ENCODE measurements around the gene NOVA2.

DNA sequence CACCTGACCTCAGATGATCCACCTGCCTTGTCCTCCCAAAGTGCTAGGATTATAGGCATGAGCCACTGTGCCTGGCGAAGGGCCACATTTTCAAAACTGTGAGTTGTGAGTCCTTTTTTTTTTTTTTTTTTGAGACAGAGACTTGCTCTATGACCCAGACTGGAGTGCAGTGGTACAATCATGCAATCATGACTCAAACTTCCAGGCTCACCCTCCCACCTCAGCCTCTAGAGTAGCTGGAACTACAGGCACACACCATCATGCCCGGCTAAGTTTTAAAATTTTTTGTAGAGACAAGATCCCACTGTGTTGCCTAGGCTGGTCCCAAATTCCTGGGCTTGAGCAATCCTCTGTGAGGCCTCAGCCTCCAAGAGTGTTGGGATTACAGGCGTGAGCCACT is 67.4 kb downstream of the NOVA2 start:
- TF ChIP-seq ZNF121 (CRISPR knock-in tag; IDR thresholded peaks at IDR 0.05), result no peak
- TF ChIP-seq ATF1 (CRISPR knock-in tag; IDR thresholded peaks at IDR 0.05), result no peak
- TF ChIP-seq NR2C2 (CRISPR knock-in tag; IDR thresholded peaks at IDR 0.05), result no peak
- TF ChIP-seq, protein P1, sequence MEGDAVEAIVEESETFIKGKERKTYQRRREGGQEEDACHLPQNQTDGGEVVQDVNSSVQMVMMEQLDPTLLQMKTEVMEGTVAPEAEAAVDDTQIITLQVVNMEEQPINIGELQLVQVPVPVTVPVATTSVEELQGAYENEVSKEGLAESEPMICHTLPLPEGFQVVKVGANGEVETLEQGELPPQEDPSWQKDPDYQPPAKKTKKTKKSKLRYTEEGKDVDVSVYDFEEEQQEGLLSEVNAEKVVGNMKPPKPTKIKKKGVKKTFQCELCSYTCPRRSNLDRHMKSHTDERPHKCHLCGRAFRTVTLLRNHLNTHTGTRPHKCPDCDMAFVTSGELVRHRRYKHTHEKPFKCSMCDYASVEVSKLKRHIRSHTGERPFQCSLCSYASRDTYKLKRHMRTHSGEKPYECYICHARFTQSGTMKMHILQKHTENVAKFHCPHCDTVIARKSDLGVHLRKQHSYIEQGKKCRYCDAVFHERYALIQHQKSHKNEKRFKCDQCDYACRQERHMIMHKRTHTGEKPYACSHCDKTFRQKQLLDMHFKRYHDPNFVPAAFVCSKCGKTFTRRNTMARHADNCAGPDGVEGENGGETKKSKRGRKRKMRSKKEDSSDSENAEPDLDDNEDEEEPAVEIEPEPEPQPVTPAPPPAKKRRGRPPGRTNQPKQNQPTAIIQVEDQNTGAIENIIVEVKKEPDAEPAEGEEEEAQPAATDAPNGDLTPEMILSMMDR (IDR thresholded peaks at IDR 0.05), result no peak
- no peak for TF ChIP-seq MAX (CRISPR knock-in tag; IDR thresholded peaks at IDR 0.05)
- TF ChIP-seq ATF2 (CRISPR knock-in tag; IDR thresholded peaks at IDR 0.05; ENCODE audit: borderline replicate concordance, low read depth), result no peak
- TF ChIP-seq, protein P2, sequence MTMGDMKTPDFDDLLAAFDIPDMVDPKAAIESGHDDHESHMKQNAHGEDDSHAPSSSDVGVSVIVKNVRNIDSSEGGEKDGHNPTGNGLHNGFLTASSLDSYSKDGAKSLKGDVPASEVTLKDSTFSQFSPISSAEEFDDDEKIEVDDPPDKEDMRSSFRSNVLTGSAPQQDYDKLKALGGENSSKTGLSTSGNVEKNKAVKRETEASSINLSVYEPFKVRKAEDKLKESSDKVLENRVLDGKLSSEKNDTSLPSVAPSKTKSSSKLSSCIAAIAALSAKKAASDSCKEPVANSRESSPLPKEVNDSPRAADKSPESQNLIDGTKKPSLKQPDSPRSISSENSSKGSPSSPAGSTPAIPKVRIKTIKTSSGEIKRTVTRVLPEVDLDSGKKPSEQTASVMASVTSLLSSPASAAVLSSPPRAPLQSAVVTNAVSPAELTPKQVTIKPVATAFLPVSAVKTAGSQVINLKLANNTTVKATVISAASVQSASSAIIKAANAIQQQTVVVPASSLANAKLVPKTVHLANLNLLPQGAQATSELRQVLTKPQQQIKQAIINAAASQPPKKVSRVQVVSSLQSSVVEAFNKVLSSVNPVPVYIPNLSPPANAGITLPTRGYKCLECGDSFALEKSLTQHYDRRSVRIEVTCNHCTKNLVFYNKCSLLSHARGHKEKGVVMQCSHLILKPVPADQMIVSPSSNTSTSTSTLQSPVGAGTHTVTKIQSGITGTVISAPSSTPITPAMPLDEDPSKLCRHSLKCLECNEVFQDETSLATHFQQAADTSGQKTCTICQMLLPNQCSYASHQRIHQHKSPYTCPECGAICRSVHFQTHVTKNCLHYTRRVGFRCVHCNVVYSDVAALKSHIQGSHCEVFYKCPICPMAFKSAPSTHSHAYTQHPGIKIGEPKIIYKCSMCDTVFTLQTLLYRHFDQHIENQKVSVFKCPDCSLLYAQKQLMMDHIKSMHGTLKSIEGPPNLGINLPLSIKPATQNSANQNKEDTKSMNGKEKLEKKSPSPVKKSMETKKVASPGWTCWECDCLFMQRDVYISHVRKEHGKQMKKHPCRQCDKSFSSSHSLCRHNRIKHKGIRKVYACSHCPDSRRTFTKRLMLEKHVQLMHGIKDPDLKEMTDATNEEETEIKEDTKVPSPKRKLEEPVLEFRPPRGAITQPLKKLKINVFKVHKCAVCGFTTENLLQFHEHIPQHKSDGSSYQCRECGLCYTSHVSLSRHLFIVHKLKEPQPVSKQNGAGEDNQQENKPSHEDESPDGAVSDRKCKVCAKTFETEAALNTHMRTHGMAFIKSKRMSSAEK (CRISPR knock-in tag; IDR thresholded peaks at IDR 0.05; ENCODE audit: borderline replicate concordance), result no peak
- TF ChIP-seq E2F1 (CRISPR knock-in tag; IDR thresholded peaks at IDR 0.05), result no peak
- no peak for TF ChIP-seq ATF3 (CRISPR knock-in tag; conservative IDR thresholded peaks at IDR 0.05)
- no peak for TF ChIP-seq ESRRA (CRISPR knock-in tag; IDR thresholded peaks at IDR 0.05; ENCODE audit: borderline replicate concordance)
- TF ChIP-seq ELF4 (CRISPR knock-in tag; IDR thresholded peaks at IDR 0.05; ENCODE audit: low read depth), result no peak
